ENCODE results near the gene TRIM7.
"Not testable (repeated sequence)": the region's sequence is repeated elsewhere in the genome, so short reads cannot be mapped to it uniquely, and the experiment has no call there.

The TRIM7 gene

GRCh38 chr5:181233088-181233800 is 28.2 kb upstream of the TRIM7 start:
- DNase-seq (ENCODE audit: low read depth in 2 of 2) = no peak

GRCh38 chr5:181232593-181232992 is 27.6 kb upstream of the TRIM7 start:
- DNase-seq (ENCODE audit: low read depth in 2 of 2) = no peak

- DNase-seq (ENCODE audit: low read depth in 2 of 2) = no peak
Observed at GRCh38 chr5:181231432-181231831, 26.4 kb upstream of the TRIM7 start.

GRCh38 chr5:181230551-181230950 is 25.6 kb upstream of the TRIM7 start:
- DNase-seq (ENCODE audit: low read depth in 2 of 2) = no peak

GRCh38 chr5:181229996-181230395 is 25.0 kb upstream of the TRIM7 start:
- DNase-seq (ENCODE audit: low read depth in 2 of 2) = no peak

- no peak for DNase-seq (ENCODE audit: low read depth in 2 of 2)
Observed at GRCh38 chr5:181224390-181225229, 19.6 kb upstream of the TRIM7 start.

GRCh38 chr5:181223729-181224389 is 18.9 kb upstream of the TRIM7 start:
- DNase-seq (ENCODE audit: low read depth in 2 of 2) = no peak

GRCh38 chr5:181223058-181223728 is 18.2 kb upstream of the TRIM7 start, which contains the start of gene TRIM41:
Gene TRIM41 (plus strand): TSS chr5:181223281. CDS start chr5:181224000, 719 bp downstream.
- peak; percentile 90 to 96 for DNase-seq (ENCODE audit: low read depth in 2 of 2)

- DNase-seq (ENCODE audit: low read depth in 2 of 2) = no peak
Observed at GRCh38 chr5:181222630-181223057, 17.6 kb upstream of the TRIM7 start.

- DNase-seq (ENCODE audit: low read depth in 2 of 2) = peak; percentile 96 to 99
Observed at GRCh38 chr5:181221792-181222629, 17.0 kb upstream of the TRIM7 start.

- peak in 1 of 2 donors; percentile 35 for DNase-seq (ENCODE audit: low read depth in 2 of 2)
Observed at GRCh38 chr5:181221105-181221791, 16.3 kb upstream of the TRIM7 start.

- no peak for DNase-seq (ENCODE audit: low read depth in 2 of 2)
Observed at GRCh38 chr5:181220178-181220515, 15.2 kb upstream of the TRIM7 start.

- no peak for DNase-seq (ENCODE audit: low read depth in 2 of 2)
Observed at GRCh38 chr5:181219262-181220177, 14.5 kb upstream of the TRIM7 start.

GRCh38 chr5:181218795-181219124 is 13.8 kb upstream of the TRIM7 start:
- no peak for DNase-seq (ENCODE audit: low read depth in 2 of 2)

- DNase-seq (ENCODE audit: low read depth in 2 of 2) = peak in 1 of 2 donors; percentile 21
Observed at GRCh38 chr5:181217803-181218062, 12.7 kb upstream of the TRIM7 start.

- DNase-seq (ENCODE audit: low read depth in 2 of 2) = peak in 1 of 2 donors; percentile 27
Observed at GRCh38 chr5:181217111-181217802, 12.3 kb upstream of the TRIM7 start.

- DNase-seq (ENCODE audit: low read depth in 2 of 2) = no peak
Observed at GRCh38 chr5:181215997-181216989, 11.3 kb upstream of the TRIM7 start.

GRCh38 chr5:181214249-181214648 is 9.3 kb upstream of the TRIM7 start:
- DNase-seq (ENCODE audit: low read depth in 2 of 2) = not testable (repeated sequence)

Data from stimulated activated CD8-positive, alpha-beta memory T cell treated with anti-CD3 and anti-CD28 coated beads, Interleukin-7, amount 100 ng/mL, for 1 hour (primary cell).